ENCODE results near the gene CCDC63.
"Not testable (repeated sequence)": the region's sequence is repeated elsewhere in the genome, so short reads cannot be mapped to it uniquely, and the experiment has no call there.

The CCDC63 gene

GRCh38 chr12:110844131-110844530, 2.7 kb upstream of the CCDC63 start:
- no peak for DNase-seq (ENCODE audit: extremely low read depth in 1 of 2, low read depth in 1 of 2)

- DNase-seq (ENCODE audit: extremely low read depth in 1 of 2, low read depth in 1 of 2): no peak
Measured at GRCh38 chr12:110844551-110845338, 2.0 kb upstream of the CCDC63 start.

GRCh38 chr12:110845339-110845682, 1.5 kb upstream of the CCDC63 start:
- no peak for DNase-seq (ENCODE audit: extremely low read depth in 1 of 2, low read depth in 1 of 2)

GRCh38 chr12:110848314-110848923, 1.6 kb downstream of the CCDC63 start:
- no peak for DNase-seq (ENCODE audit: extremely low read depth in 1 of 2, low read depth in 1 of 2)

GRCh38 chr12:110849221-110849620, 2.4 kb downstream of the CCDC63 start:
- no peak for DNase-seq (ENCODE audit: extremely low read depth in 1 of 2, low read depth in 1 of 2)

- DNase-seq (ENCODE audit: extremely low read depth in 1 of 2, low read depth in 1 of 2): no peak
Measured at GRCh38 chr12:110849748-110850403, 3.1 kb downstream of the CCDC63 start.

GRCh38 chr12:110850762-110851161, 4.0 kb downstream of the CCDC63 start:
- no peak for DNase-seq (ENCODE audit: extremely low read depth in 1 of 2, low read depth in 1 of 2)

GRCh38 chr12:110853836-110854235, 7.0 kb downstream of the CCDC63 start:
- DNase-seq (ENCODE audit: extremely low read depth in 1 of 2, low read depth in 1 of 2): no peak

- DNase-seq (ENCODE audit: extremely low read depth in 1 of 2, low read depth in 1 of 2): no peak
Measured at GRCh38 chr12:110856542-110856941, 9.8 kb downstream of the CCDC63 start.

- DNase-seq (ENCODE audit: extremely low read depth in 1 of 2, low read depth in 1 of 2): no peak
Measured at GRCh38 chr12:110857528-110857927, 10.7 kb downstream of the CCDC63 start.

- not testable (repeated sequence) for DNase-seq (ENCODE audit: extremely low read depth in 1 of 2, low read depth in 1 of 2)
Measured at GRCh38 chr12:110857954-110858353, 11.2 kb downstream of the CCDC63 start.

- no peak for DNase-seq (ENCODE audit: extremely low read depth in 1 of 2, low read depth in 1 of 2)
Measured at GRCh38 chr12:110858848-110859247, 12.1 kb downstream of the CCDC63 start.

- DNase-seq (ENCODE audit: extremely low read depth in 1 of 2, low read depth in 1 of 2): no peak
Measured at GRCh38 chr12:110860833-110861296, 14.1 kb downstream of the CCDC63 start.

GRCh38 chr12:110861729-110862128, 14.9 kb downstream of the CCDC63 start:
- DNase-seq (ENCODE audit: extremely low read depth in 1 of 2, low read depth in 1 of 2): no peak

- DNase-seq (ENCODE audit: extremely low read depth in 1 of 2, low read depth in 1 of 2): no peak
Measured at GRCh38 chr12:110862329-110862728, 15.5 kb downstream of the CCDC63 start.

- no peak for DNase-seq (ENCODE audit: extremely low read depth in 1 of 2, low read depth in 1 of 2)
Measured at GRCh38 chr12:110863161-110863560, 16.4 kb downstream of the CCDC63 start.

- DNase-seq (ENCODE audit: extremely low read depth in 1 of 2, low read depth in 1 of 2): no peak
Measured at GRCh38 chr12:110865521-110865920, 18.7 kb downstream of the CCDC63 start.

- no peak for DNase-seq (ENCODE audit: extremely low read depth in 1 of 2, low read depth in 1 of 2)
Measured at GRCh38 chr12:110869026-110869425, 22.2 kb downstream of the CCDC63 start.

- DNase-seq (ENCODE audit: extremely low read depth in 1 of 2, low read depth in 1 of 2): no peak
Measured at GRCh38 chr12:110869803-110870202, 23.0 kb downstream of the CCDC63 start.

- DNase-seq (ENCODE audit: extremely low read depth in 1 of 2, low read depth in 1 of 2): no peak
Measured at GRCh38 chr12:110872100-110872499, 25.3 kb downstream of the CCDC63 start.

- no peak for DNase-seq (ENCODE audit: extremely low read depth in 1 of 2, low read depth in 1 of 2)
Measured at GRCh38 chr12:110874351-110874750, 27.6 kb downstream of the CCDC63 start.

GRCh38 chr12:110874781-110875180, 28.0 kb downstream of the CCDC63 start:
- no peak for DNase-seq (ENCODE audit: extremely low read depth in 1 of 2, low read depth in 1 of 2)

All from activated CD8-positive, alpha-beta memory T cell treated with anti-CD3 and anti-CD28 coated beads for 1 hour (primary cell).